Upper lobe of left lung (tissue), 6 donors: ENCODE results near the gene TXNDC15. TPM values are rescaled to one million over a fixed set of nuclear protein-coding genes. Genes with fewer than 3 reads are reported as not detected.

Experiments
- ATAC-seq, 2 donors: fragments of 200-7000 bp; cut with Tn5 transposase; one replicate each; pipeline ENCODE4 v1.9.1; 2022; ENCODE audit warnings: mild to moderate bottlenecking in 2 of 2, moderate library complexity in 2 of 2; ENCODE audit not compliant: low FRiP score in 2 of 2
- DNase-seq, 2 donors: peaks; one replicate each; pipeline ENCODE4 v3.0.0-alpha.2; 2019 to 2020
- H3K27ac ChIP-seq, 4 donors: fragments of 200-600 bp; sonication (generic); one replicate each; pipeline ENCODE4 v1.5.1; 2016 to 2019
- H3K27me3 ChIP-seq, 4 donors: fragments of 200-600 bp; sonication (generic); one replicate each; pipeline ENCODE4 v1.5.1; 2017 to 2019
- H3K36me3 ChIP-seq, 4 donors: fragments of 200-600 bp; sonication (generic); one replicate each; pipeline ENCODE4 v1.5.1; 2016 to 2019
- H3K4me1 ChIP-seq, 4 donors: fragments of 200-600 bp; sonication (generic); one replicate each; pipeline ENCODE4 v1.5.1; 2018 to 2019
- H3K4me3 ChIP-seq, 4 donors: fragments of 200-600 bp; sonication (generic); one replicate each; pipeline ENCODE4 v1.5.1; 2017 to 2019; ENCODE audit warnings: mild to moderate bottlenecking in 2 of 4, moderate library complexity in 1 of 4
- H3K9me3 ChIP-seq, 4 donors: fragments of 200-600 bp; sonication (generic); one replicate each; pipeline ENCODE4 v1.5.1; 2018 to 2019
- EP300 ChIP-seq, 4 donors: sonication (generic); formaldehyde crosslinking; IDR thresholded peaks; one replicate each; pipeline ENCODE4 v1.5.1; 2017; ENCODE audit warnings: antibody characterized with exemption in 4 of 4, control low read depth in 2 of 4
- POLR2A ChIP-seq, 4 donors: fragments of 450-650 bp; IDR thresholded peaks; one replicate each; pipeline ENCODE4 v1.5.1; 2016 to 2017; ENCODE audit warnings: antibody characterized with exemption in 4 of 4, mild to moderate bottlenecking in 2 of 4
- POLR2AphosphoS5 ChIP-seq, 2 donors: sonication (generic); formaldehyde crosslinking; IDR thresholded peaks; one replicate each; pipeline ENCODE4 v1.5.1; 2017; ENCODE audit warnings: antibody characterized with exemption in 2 of 2
- WGBS, 2 donors: methylation state at CpG; one replicate each; pipeline ENCODE4 v1.1.5; 2017 to 2018; 5-methylcytosine and 5-hydroxymethylcytosine counted together
- total RNA-seq, 6 donors: library from RNA; depleted of rRNA in 4 of 6; stranded (reverse); fragments of >200 nt in 4 of 6; gene quantifications; one replicate each; pipeline versions ENCODE4 v1.1.0 to v1.2.1, GENCODE V29; 2016 to 2021
- TF ChIP-seq, protein P1 (sequence below), 6 experiments: fragments of 450-650 bp in 4 of 6; fragments of 200-600 bp in 2 of 6; sonication (generic) in 2 of 6; IDR thresholded peaks; one replicate each; pipeline ENCODE4 v1.5.1; 2016 to 2019; ENCODE audit warnings: antibody characterized with exemption in 6 of 6
- donor health status: DM: no; HTN: no; CAD: no; lungs with moderate emphysema.
- donor health status: DM: no; HTN: yes; CAD: no; lungs with severe emphysema.

TXNDC15 gene
- total RNA-seq, 6 donors from 2014 or later: 49.6 to 78.4 (median 67.2) TPM

DNA sequence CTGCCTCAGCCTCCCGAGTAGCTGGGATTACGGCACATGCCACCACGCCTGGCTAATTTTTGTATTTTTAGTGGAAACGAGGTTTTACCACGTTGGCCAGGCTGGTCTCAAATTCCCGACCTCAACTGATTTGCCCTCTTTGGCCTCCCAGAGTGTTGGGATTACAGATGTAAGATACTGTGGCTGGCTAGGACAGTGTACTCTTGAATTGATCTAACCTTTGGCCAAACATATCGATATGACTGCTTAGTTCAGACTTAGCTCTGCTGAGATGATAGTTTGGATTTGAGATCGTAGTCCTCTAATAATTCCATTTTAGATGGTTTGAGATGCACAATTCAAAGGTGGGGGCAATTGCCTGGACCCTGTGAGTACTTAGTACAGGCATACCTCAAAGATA is 15.2 kb downstream of the TXNDC15 start:
- no peaks in the 10 kb centered on the region for H3K9me3 ChIP-seq
- no peak for DNase-seq
- no peak for ATAC-seq
- H3K36me3 ChIP-seq: peaks cover 3 to 32% (median 13%) of the 10 kb centered on the region in 4 donors
- H3K4me1 ChIP-seq: no peaks in the 10 kb centered on the region
- TF ChIP-seq EP300 (IDR thresholded peaks at IDR 0.05) (no peak), POLR2AphosphoS5 (IDR thresholded peaks at IDR 0.05) (no peak), POLR2A (IDR thresholded peaks at IDR 0.05) (no peak)
- TF ChIP-seq, protein P1, sequence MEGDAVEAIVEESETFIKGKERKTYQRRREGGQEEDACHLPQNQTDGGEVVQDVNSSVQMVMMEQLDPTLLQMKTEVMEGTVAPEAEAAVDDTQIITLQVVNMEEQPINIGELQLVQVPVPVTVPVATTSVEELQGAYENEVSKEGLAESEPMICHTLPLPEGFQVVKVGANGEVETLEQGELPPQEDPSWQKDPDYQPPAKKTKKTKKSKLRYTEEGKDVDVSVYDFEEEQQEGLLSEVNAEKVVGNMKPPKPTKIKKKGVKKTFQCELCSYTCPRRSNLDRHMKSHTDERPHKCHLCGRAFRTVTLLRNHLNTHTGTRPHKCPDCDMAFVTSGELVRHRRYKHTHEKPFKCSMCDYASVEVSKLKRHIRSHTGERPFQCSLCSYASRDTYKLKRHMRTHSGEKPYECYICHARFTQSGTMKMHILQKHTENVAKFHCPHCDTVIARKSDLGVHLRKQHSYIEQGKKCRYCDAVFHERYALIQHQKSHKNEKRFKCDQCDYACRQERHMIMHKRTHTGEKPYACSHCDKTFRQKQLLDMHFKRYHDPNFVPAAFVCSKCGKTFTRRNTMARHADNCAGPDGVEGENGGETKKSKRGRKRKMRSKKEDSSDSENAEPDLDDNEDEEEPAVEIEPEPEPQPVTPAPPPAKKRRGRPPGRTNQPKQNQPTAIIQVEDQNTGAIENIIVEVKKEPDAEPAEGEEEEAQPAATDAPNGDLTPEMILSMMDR (IDR thresholded peaks at IDR 0.05): no peak
- H3K4me3 ChIP-seq: no peak overlapping the region
- WGBS, 2 donors: 96 to 98% methylated on average over 8 of the region's 8 CpGs
- H3K27ac ChIP-seq: no peak overlapping the region
- H3K27me3 ChIP-seq: no peaks in the 10 kb centered on the region

DNA sequence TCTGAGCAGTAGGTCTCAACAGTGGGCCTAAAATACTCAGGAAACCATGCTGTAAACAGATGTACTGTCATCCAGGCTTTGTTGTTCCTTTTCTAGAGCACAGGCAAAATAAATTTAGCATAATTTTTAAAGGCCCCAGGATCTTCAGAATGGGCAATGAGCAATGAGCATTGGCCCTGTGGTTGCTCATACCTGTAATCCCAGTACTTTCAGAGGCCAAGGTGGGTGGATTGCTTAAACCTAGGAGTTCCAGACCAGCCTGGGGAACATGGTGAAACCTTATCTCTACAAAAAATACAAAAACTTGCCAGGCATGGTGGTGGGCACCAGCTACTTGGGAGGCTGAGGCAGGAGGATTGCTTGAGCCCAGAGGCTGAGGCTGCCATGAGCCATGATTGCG is 17.3 kb downstream of the TXNDC15 start:
- Histone ChIP-seq H3K27ac (no peak overlapping the region), H3K27me3 (no peaks in the 10 kb centered on the region), H3K4me3 (no peak overlapping the region), H3K36me3 (peaks cover 3 to 53% (median 15%) of the 10 kb centered on the region in 4 donors), H3K9me3 (no peaks in the 10 kb centered on the region), H3K4me1 (no peaks in the 10 kb centered on the region)
- no peak for ATAC-seq
- TF ChIP-seq POLR2AphosphoS5 (IDR thresholded peaks at IDR 0.05) (no peak), POLR2A (IDR thresholded peaks at IDR 0.05) (no peak), EP300 (IDR thresholded peaks at IDR 0.05) (no peak)
- TF ChIP-seq, protein P1 (IDR thresholded peaks at IDR 0.05): no peak
- DNase-seq: no peak
- WGBS, 2 donors: 100% methylated on average over 1 of the region's 1 CpG

DNA sequence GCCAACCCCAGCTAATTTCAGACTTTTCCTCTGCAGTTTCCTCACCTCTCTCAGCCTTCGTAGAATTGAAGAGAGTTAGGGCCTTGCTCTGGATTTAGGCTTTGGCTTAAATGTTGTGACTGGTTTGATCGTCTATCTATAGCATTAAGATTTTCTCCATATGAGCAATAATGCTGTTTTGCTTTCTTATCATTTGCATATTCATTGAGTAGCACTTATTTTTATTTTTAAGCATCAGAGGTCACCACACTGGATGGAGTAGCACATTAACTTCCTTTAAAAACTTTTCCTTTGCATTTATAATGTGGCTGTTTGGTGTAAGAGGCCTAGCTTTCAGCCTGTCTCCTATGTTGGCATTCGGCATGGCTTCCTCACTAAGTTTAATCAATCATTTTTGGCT is 18.1 kb downstream of the TXNDC15 start:
- DNase-seq (no peak), ATAC-seq (no peak)
- no peak overlapping the region for H3K27ac ChIP-seq
- H3K27me3 ChIP-seq: no peaks in the 10 kb centered on the region
- 96 to 97% methylated on average over 3 of the region's 3 CpGs for WGBS, 2 donors
- peaks cover 3 to 54% (median 18%) of the 10 kb centered on the region in 4 donors for H3K36me3 ChIP-seq
- no peak overlapping the region for H3K4me3 ChIP-seq
- no peak for TF ChIP-seq EP300 (IDR thresholded peaks at IDR 0.05)
- TF ChIP-seq, protein P1 (IDR thresholded peaks at IDR 0.05): no peak
- no peaks in the 10 kb centered on the region for H3K9me3 ChIP-seq
- H3K4me1 ChIP-seq: no peaks in the 10 kb centered on the region

DNA sequence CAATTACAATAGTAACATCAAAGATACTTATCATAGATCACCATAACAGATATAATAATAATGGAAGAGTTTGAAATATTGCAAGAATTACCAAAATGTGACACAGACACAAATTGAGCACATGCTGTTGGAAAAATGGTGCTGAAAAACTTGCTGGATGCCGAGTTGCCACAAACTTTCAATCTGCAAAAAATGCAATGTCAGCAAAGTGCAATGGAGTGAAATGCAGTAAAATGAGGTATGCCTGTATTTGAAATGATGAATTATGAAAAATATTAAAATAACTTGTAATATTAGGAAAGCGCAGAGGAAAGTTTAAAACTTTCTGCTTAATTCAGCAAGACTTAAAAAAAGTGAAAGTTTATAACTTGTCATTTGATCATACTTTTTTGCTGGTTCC is 18.8 kb downstream of the TXNDC15 start:
- Histone ChIP-seq H3K27me3 (no peaks in the 10 kb centered on the region), H3K4me1 (no peaks in the 10 kb centered on the region), H3K36me3 (peaks cover 3 to 56% (median 19%) of the 10 kb centered on the region in 4 donors), H3K9me3 (no peaks in the 10 kb centered on the region), H3K4me3 (no peak overlapping the region), H3K27ac (no peak overlapping the region)
- ATAC-seq: no peak
- TF ChIP-seq, protein P1 (IDR thresholded peaks at IDR 0.05): no peak
- TF ChIP-seq POLR2A (IDR thresholded peaks at IDR 0.05): no peak
- no peak for DNase-seq
- WGBS, 2 donors: 89 to 90% methylated on average over 2 of the region's 2 CpGs

DNA sequence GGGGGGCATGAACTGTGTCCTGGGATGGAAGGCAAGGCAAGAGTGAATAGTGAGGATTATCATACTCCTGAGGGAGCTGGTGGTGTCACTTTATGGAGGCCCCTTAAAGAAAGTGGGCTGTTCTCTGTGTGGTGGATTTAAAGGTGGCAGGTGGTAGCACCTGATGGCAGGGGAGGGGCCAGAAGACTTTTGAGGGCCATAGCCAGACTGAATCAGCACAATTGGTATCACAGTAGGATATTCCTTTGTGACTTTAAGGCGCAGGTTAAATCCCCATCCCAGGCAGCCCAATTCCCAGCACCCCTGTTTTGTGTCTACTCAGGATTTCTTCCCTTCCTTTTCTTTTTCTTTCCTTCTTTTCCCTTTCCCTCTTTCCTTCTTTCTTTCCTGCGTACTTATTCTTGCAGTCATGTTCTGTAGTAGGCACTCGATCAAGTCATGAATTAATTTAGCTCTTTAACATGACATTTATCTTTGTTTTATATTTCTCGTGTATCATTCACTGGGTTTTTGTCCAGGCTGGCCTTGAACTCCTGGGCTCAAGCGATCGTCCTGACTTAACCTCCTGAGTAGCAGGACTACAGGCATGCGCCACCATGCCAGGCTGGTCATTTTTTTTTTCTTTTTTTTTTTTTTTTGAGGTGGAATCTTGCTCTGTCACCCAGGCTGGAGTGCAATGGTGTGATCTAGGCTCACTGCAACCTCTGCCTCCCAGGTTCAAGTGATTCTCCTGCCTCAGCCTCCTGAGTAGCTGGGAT is 19.8 kb downstream of the TXNDC15 start:
- Histone ChIP-seq H3K27ac (no peak overlapping the region), H3K9me3 (no peaks in the 10 kb centered on the region), H3K36me3 (peaks cover 3 to 55% (median 17%) of the 10 kb centered on the region in 4 donors), H3K4me1 (no peaks in the 10 kb centered on the region), H3K4me3 (no peak overlapping the region), H3K27me3 (no peaks in the 10 kb centered on the region)
- 95% methylated on average over 7 of the region's 7 CpGs for WGBS, 2 donors
- DNase-seq (no peak), ATAC-seq (no peak)
- TF ChIP-seq, protein P1 (IDR thresholded peaks at IDR 0.05): no peak
